ENCODE results near the gene TBC1D9B.

GRCh38 chr5:179923436-179923835 is 15.7 kb upstream of the TBC1D9B start:
- TF ChIP-seq CTCF (IDR thresholded peaks at IDR 0.05): no peak
- no peak for TF ChIP-seq POLR2A (IDR thresholded peaks at IDR 0.05)
